ENCODE results near the gene DAZAP2. TPM values are rescaled to one million over a fixed set of nuclear protein-coding genes. Genes with fewer than 3 reads are reported as not detected.
A peak's percentile ranks its signal among the peaks of the same experiment; 100 is the strongest.

Gene DAZAP2
- total and polyA plus RNA-seq, 9 of the 15 experiments (the other 6 are each of a cell fraction or from before 2014, with no cell fraction given) = 116 to 668 (median 227) TPM

GRCh38 chr12:51238510-51239334 is at the start of gene DAZAP2 (continued):
- TF ChIP-seq ZNF407 (IDR thresholded peaks at IDR 0.05; ENCODE audit: low read depth) = no peak
- no peak; the same call in 1 of the 2 replicates for TF ChIP-seq ZBTB1 (CRISPR knock-in tag; IDR thresholded peaks at IDR 0.05; ENCODE audit: borderline replicate concordance, low read depth)
- TF ChIP-seq CXXC5 (CRISPR knock-in tag; IDR thresholded peaks at IDR 0.05) = peak; percentile 95
- TF ChIP-seq CTBP1 (IDR thresholded peaks at IDR 0.05; ENCODE audit: borderline replicate concordance) = 0 out of 2 replicates have a peak, but pooled peaks have one; percentile 34
- peak; percentile 89 for TF ChIP-seq MTA3 (IDR thresholded peaks at IDR 0.05; ENCODE audit: borderline replicate concordance)
- TF ChIP-seq ARHGAP35 (IDR thresholded peaks at IDR 0.05; ENCODE audit: partially characterized antibody) = no peak
- TF ChIP-seq ZNF518B (CRISPR knock-in tag; IDR thresholded peaks at IDR 0.05) = no peak
- TF ChIP-seq, protein P1, sequence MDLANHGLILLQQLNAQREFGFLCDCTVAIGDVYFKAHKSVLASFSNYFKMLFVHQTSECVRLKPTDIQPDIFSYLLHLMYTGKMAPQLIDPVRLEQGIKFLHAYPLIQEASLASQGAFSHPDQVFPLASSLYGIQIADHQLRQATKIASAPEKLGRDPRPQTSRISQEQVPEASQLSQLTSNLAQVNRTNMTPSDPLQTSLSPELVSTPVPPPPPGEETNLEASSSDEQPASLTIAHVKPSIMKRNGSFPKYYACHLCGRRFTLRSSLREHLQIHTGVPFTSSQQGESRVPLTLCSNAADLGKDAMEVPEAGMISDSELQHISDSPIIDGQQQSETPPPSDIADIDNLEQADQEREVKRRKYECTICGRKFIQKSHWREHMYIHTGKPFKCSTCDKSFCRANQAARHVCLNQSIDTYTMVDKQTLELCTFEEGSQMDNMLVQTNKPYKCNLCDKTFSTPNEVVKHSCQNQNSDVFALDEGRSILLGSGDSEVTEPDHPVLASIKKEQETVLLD (IDR thresholded peaks at IDR 0.05) = peak; percentile 57; the same call in 1 of the 2 replicates
- TF ChIP-seq, protein P2, sequence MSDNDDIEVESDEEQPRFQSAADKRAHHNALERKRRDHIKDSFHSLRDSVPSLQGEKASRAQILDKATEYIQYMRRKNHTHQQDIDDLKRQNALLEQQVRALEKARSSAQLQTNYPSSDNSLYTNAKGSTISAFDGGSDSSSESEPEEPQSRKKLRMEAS (CRISPR knock-in tag; IDR thresholded peaks at IDR 0.05) = peak; percentile 43; the same call in 1 of the 2 replicates
- TF ChIP-seq ZNF316 (IDR thresholded peaks at IDR 0.05) = no peak
- TF ChIP-seq KAT7 (CRISPR knock-in tag; IDR thresholded peaks at IDR 0.05; ENCODE audit: borderline replicate concordance) = peak; percentile 56; the same call in 1 of the 2 replicates

All from K562 (cell line).